Right ventricle myocardium inferior (tissue), 1 donor: Measurements from ENCODE around the gene NEUROD6. TPM values are rescaled to one million over a fixed set of nuclear protein-coding genes. Genes with fewer than 3 reads are reported as not detected.

Experiments
- ATAC-seq: fragments of 200-7000 bp; cut with Tn5 transposase; one replicate; pipeline ENCODE4 v1.9.1; 2020; ENCODE audit warnings: mild to moderate bottlenecking, moderate library complexity
- DNase-seq: peaks from one replicate; pipeline ENCODE4 v3.0.0; 2021; ENCODE audit errors: missing footprints
- intact Hi-C: fragments of 100-400 bp; cut with DNase I; formaldehyde crosslinking; loops from one replicate; pipeline ENCODE4 v1.11.0; 2022
- total RNA-seq: library from RNA; stranded (reverse); fragmentation: NEBNext Ultra II Directional; extraction: Animal tissue kit (Norgen Biotek cat#: 25700); gene quantifications from one replicate; pipeline ENCODE4 v1.2.1, GENCODE V29; 2021
- donor health status: DM: no; HTN: yes; CAD: no; lungs with severe emphysema.

The NEUROD6 gene
- total RNA-seq, 1 donor from 2014 or later = not detected

- no peak for DNase-seq
- no peak for ATAC-seq
- intact Hi-C loops = no loop called here
These were observed 38.2 kb downstream of the NEUROD6 start for GRCh38 chr7:31302356-31302755.

DNA sequence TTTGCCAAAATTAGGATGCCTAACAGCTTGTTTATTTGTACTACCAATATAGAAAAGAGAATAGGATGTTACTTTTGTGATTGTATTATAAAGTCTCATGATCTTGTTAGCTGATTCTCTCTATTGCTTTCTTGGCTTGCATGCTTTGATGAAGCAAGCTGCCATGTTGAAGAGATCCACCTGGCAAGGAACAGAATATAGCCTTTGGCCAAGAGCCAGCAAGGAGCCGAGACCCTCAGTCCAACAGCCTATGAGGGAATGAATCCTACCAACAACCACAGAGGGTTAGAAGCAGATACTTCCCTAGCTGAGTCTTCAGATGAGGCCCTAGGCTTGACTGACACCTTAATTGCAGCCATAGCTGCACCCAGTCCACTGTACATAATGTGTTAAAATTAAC lies 41.2 kb downstream of the NEUROD6 start:
- intact Hi-C loops = no loop called here

DNA sequence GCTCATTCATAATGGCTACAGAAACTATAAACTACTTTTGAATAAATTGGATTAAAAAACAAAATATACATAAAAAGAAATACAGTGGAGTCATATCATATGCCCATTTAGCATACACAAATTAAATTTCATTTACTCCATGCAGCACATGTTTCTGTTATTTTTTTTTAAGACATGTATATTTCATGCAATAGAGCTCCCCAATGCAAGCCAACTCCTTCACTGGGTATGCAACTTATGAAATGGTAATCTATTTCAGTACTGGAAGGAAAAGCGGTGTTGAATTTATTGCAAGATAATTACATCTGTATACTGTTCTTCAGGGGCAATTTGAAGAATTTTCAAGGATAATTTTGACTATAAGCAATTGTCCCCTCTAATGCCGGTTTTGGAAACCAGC lies 49.9 kb downstream of the NEUROD6 start:
- intact Hi-C loops = no loop called here

More for the DNA sequence above, 41.2 kb downstream of the NEUROD6 start:
- ATAC-seq (no peak), DNase-seq (no peak)

More for the DNA sequence above, 49.9 kb downstream of the NEUROD6 start:
- no peak for DNase-seq
- ATAC-seq = no peak

Other genes with a start within 250 kb of the NEUROD6 start
- not detected for gene ITPRID1, start 173.4 kb upstream of the NEUROD6 start, total RNA-seq